ENCODE data around the gene OR2F1.

Gene OR2F1

GRCh38 chr7:144011458-144012230 lies 57.0 kb downstream of the OR2F1 start:
- H3K4me3 ChIP-seq (ENCODE audit: control insufficient read depth, low read depth, low read length) = no peak overlapping the region
- TF ChIP-seq CTCF (IDR thresholded peaks at IDR 0.05; ENCODE audit: control insufficient read depth, insufficient read depth, low read depth, low read length, missing control alignments) = peak; percentile 59
- peak; percentile 32 for DNase-seq (ENCODE audit: low read depth)

All from AG09309 (cell line).